PC-3 (cell line): ENCODE results near the gene USP4. TPM values are rescaled to one million over a fixed set of nuclear protein-coding genes. Genes with fewer than 3 reads are reported as not detected.

Experiments
- ATAC-seq: fragments of 200-7000 bp; cut with Tn5 transposase; 2 replicates; pipeline ENCODE4 v1.9.1; 2020; ENCODE audit warnings: mild to moderate bottlenecking, moderate library complexity
- BruUV-seq: library from RNA; stranded (reverse); fragments of 400-500 nt; replicated peaks from 2 replicates; lab custom pipeline; 2021; lab: Mats Ljungman, UMichigan
- CTCF ChIA-PET: fragments of 300-600 bp; sonication (Branson Sonifier 250); formaldehyde crosslinking; loops from one replicate; lab custom pipeline; 2022; ENCODE audit warnings: antibody characterized with exemption; lab: Charles Lee
- POLR2A ChIA-PET: fragments of 300-600 bp; sonication (Branson Sonifier 250); formaldehyde crosslinking; loops from one replicate; lab custom pipeline; 2022; ENCODE audit warnings: antibody characterized with exemption; ENCODE audit not compliant: unreplicated experiment; lab: Charles Lee
- DNase-seq: peaks from one replicate; pipeline ENCODE4 v3.0.0-alpha.2; 2015
- H2AFZ ChIP-seq: fragments of 300-600 bp; sonication (generic); 2 replicates; pipeline ENCODE4 v1.6.0; 2016; ENCODE audit warnings: antibody characterized with exemption, low read length
- H3F3A ChIP-seq: fragments of 300-600 bp; sonication (generic); one replicate; pipeline ENCODE4 v1.6.0; 2017; ENCODE audit warnings: antibody characterized with exemption, low read length, control low read depth, mild to moderate bottlenecking; ENCODE audit not compliant: unreplicated experiment
- H3K27ac ChIP-seq: fragments of 300-600 bp; sonication (generic); 2 replicates; pipeline ENCODE4 v1.5.1; 2016; ENCODE audit warnings: mild to moderate bottlenecking, low read length
- H3K27me3 ChIP-seq: fragments of 300-600 bp; sonication (generic); 2 replicates; pipeline ENCODE4 v1.6.1; 2016; ENCODE audit warnings: low read length, mixed read lengths
- H3K36me3 ChIP-seq: fragments of 300-600 bp; sonication (generic); 2 replicates; pipeline ENCODE4 v1.6.1; 2016; ENCODE audit warnings: low read depth, mixed run types, low read length, mixed read lengths
- H3K4me1 ChIP-seq: fragments of 300-600 bp; sonication (generic); 2 replicates; pipeline ENCODE4 v1.5.1; 2016; ENCODE audit warnings: low read length; ENCODE audit not compliant: insufficient read depth
- H3K4me2 ChIP-seq: fragments of 300-600 bp; sonication (generic); 2 replicates; pipeline ENCODE4 v1.6.0; 2016; ENCODE audit warnings: low read length
- H3K4me3 ChIP-seq: fragments of 300-600 bp; sonication (generic); 2 replicates; pipeline ENCODE4 v1.5.1; 2016; ENCODE audit warnings: mild to moderate bottlenecking, low read length, mixed read lengths
- H3K79me2 ChIP-seq: fragments of 300-600 bp; sonication (generic); 2 replicates; pipeline ENCODE4 v1.6.1; 2017; ENCODE audit warnings: low read length, mixed read lengths
- H3K9ac ChIP-seq: fragments of 300-600 bp; sonication (generic); 2 replicates; pipeline ENCODE4 v1.6.0; 2016; ENCODE audit warnings: mild to moderate bottlenecking, low read length
- H3K9me2 ChIP-seq: fragments of 300-600 bp; sonication (generic); replicated peaks from 2 replicates; pipeline ENCODE4 v1.6.1; 2016; ENCODE audit warnings: mixed run types, low read length, mixed read lengths
- H3K9me3 ChIP-seq: fragments of 300-600 bp; sonication (generic); 2 replicates; pipeline ENCODE4 v1.6.1; 2016; ENCODE audit warnings: low read length, mixed read lengths
- H4K20me1 ChIP-seq: fragments of 300-600 bp; sonication (generic); 2 replicates; pipeline ENCODE4 v1.6.1; 2016; ENCODE audit warnings: low read length, mixed read lengths
- EZH2 ChIP-seq: fragments of 300-600 bp; sonication (generic); IDR thresholded peaks from one replicate; pipeline ENCODE4 v1.6.1; 2017; ENCODE audit warnings: antibody characterized with exemption, mild to moderate bottlenecking, low read length; ENCODE audit not compliant: unreplicated experiment
- EZH2phosphoT487 ChIP-seq: fragments of 300-600 bp; sonication (generic); IDR thresholded peaks from 2 replicates; pipeline ENCODE4 v1.6.1; 2018; ENCODE audit warnings: mild to moderate bottlenecking, antibody characterized with exemption, low read length, borderline replicate concordance
- intact Hi-C: fragments of 100-400 bp; cut with micrococcal nuclease; formaldehyde crosslinking; loops from 2 replicates; pipeline ENCODE4 v1.9.0; 2023
- total RNA-seq: library from RNA; depleted of rRNA; stranded (reverse); fragments of >200 nt; gene quantifications from 2 replicates; pipeline ENCODE4 v1.2.3, GENCODE V29; 2014
- TF ChIP-seq, protein P1 (sequence below): fragments of 300-600 bp; sonication (generic); conservative IDR thresholded peaks from 2 replicates; pipeline ENCODE4 v1.5.1; 2017; ENCODE audit warnings: antibody characterized with exemption, low read depth, mild to moderate bottlenecking, low read length

Gene USP4
- total RNA-seq, 1 experiment from 2014 or later: 19.9 TPM

- no TSS peak for BruUV-seq
These were observed 73.3 kb downstream of the USP4 start for GRCh38 chr3:49266410-49267095.

DNA sequence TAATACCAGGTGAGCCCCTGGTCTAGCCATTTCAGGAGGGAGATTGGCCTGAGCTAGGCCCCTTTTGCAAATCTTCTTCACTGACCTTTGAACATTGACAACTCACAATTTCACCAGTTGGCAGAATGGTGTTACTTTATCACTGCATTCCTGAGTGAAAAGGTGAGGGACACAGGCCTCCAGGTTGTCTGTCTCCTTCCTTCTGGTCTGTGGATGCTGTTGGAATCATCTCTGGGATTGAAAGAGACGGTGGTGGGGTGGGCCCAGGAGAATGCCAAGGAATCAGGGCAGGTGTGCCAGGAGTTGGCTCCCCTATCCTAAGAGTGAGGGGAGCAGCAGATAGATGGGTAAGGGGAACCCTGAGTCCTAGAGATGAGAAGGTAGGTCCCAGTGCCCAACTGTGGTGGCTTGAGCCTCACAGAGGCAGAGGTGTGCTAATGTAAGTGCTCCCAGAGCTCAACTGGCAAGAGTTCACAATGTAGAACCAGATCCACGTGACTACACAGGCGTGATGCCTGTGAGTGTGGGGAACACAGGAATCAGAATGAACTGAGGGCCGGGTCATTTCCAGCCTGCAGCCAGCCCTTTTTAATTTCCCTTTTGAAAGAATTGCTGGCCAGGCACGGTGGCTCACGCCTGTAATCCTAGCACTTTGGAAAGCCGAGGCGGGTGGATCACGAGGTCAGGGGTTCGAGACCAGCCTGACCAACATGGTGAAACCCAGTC lies 74.0 kb downstream of the USP4 start:
- Histone ChIP-seq H3K79me2 (no peaks in the 10 kb centered on the region), H2AFZ (no peak overlapping the region), H3K9me2 (no peaks in the 10 kb centered on the region), H3K4me3 (no peak overlapping the region), H3F3A (no peaks in the 10 kb centered on the region), H3K27ac (no peak overlapping the region), H3K27me3 (no peaks in the 10 kb centered on the region), H3K9me3 (no peaks in the 10 kb centered on the region), H3K4me2 (no peak overlapping the region), H3K4me1 (no peaks in the 10 kb centered on the region), H3K9ac (no peak overlapping the region), H3K36me3 (no peaks in the 10 kb centered on the region), H4K20me1 (no peaks in the 10 kb centered on the region)
- TF ChIP-seq EZH2 (no peak), EZH2phosphoT487 (no peak)
- TF ChIP-seq, protein P1, sequence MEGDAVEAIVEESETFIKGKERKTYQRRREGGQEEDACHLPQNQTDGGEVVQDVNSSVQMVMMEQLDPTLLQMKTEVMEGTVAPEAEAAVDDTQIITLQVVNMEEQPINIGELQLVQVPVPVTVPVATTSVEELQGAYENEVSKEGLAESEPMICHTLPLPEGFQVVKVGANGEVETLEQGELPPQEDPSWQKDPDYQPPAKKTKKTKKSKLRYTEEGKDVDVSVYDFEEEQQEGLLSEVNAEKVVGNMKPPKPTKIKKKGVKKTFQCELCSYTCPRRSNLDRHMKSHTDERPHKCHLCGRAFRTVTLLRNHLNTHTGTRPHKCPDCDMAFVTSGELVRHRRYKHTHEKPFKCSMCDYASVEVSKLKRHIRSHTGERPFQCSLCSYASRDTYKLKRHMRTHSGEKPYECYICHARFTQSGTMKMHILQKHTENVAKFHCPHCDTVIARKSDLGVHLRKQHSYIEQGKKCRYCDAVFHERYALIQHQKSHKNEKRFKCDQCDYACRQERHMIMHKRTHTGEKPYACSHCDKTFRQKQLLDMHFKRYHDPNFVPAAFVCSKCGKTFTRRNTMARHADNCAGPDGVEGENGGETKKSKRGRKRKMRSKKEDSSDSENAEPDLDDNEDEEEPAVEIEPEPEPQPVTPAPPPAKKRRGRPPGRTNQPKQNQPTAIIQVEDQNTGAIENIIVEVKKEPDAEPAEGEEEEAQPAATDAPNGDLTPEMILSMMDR: no peak
- DNase-seq (no peak), ATAC-seq (no peak)
- CTCF ChIA-PET: no interaction called here
- intact Hi-C loops: no loop called here
- POLR2A ChIA-PET: no interaction called here
- no TSS peak for BruUV-seq

More at GRCh38 chr3:49266410-49267095, 73.3 kb downstream of the USP4 start:
- H2AFZ ChIP-seq: no peak overlapping the region
- H3K9ac ChIP-seq: no peak overlapping the region
- no peaks in the 10 kb centered on the region for H3K9me2 ChIP-seq
- H3K36me3 ChIP-seq: no peaks in the 10 kb centered on the region; the same call in 1 of the 2 replicates
- TF ChIP-seq EZH2 (no peak), EZH2phosphoT487 (no peak)
- TF ChIP-seq, protein P1: no peak
- CTCF ChIA-PET: no interaction called here
- no peaks in the 10 kb centered on the region for H4K20me1 ChIP-seq
- H3K4me3 ChIP-seq: no peak overlapping the region
- H3F3A ChIP-seq: no peaks in the 10 kb centered on the region
- no peak for DNase-seq
- no peak for ATAC-seq
- H3K4me1 ChIP-seq: no peaks in the 10 kb centered on the region
- H3K4me2 ChIP-seq: no peak overlapping the region
- POLR2A ChIA-PET: no interaction called here
- no peaks in the 10 kb centered on the region for H3K27me3 ChIP-seq
- H3K27ac ChIP-seq: no peak overlapping the region
- no peaks in the 10 kb centered on the region for H3K79me2 ChIP-seq
- no peaks in the 10 kb centered on the region for H3K9me3 ChIP-seq
- intact Hi-C loops: no loop called here
